Superior temporal gyrus (tissue), 1 donor: ENCODE results near the gene TAAR1.
"Not testable (repeated sequence)": the region's sequence is repeated elsewhere in the genome, so short reads cannot be mapped to it uniquely, and the experiment has no call there.

Source experiments
- DNase-seq: peaks from one replicate; pipeline ENCODE4 v3.0.0-alpha.2; 2016; ENCODE audit errors: extremely low spot score

Gene TAAR1

DNA sequence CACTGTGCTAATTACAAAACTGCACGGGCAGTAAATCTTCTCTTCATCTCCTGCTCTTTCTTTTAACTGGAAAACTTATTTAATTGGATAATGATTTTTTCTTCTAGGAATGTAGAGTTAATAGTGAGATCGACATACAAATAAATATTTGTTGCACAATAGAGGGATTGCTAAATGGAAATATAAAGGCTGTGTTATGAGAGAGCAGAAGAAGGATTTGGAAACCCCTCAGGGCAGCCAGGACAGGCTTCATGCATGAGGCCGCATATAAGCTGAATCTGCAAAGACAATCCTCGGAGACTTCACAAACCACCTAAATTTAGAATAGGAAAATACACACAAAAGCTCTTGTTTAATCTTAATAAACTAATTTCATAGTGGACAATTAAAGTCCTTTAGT, 2.9 kb upstream of the TAAR1 start:
- DNase-seq: no peak

DNA sequence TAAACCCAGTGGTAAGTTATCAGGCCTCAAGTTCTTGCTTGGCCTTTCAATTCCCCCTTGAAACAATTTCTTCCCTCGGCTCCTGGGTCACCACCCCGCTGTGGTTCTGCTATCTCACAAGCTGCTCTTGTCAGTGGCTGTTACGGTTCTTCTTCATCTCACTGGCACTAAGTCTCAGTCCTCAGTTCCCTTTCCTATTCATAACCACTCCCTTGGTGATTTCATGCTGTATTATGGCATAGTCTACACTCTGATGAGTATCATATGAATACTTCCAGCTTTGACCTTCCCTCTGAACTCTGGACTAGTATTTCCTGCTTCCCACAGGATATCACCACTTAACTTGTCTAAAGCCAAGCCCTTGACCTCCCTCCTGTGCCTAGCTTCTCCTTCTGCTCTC, 7.9 kb downstream of the TAAR1 start:
- DNase-seq: no peak

DNA sequence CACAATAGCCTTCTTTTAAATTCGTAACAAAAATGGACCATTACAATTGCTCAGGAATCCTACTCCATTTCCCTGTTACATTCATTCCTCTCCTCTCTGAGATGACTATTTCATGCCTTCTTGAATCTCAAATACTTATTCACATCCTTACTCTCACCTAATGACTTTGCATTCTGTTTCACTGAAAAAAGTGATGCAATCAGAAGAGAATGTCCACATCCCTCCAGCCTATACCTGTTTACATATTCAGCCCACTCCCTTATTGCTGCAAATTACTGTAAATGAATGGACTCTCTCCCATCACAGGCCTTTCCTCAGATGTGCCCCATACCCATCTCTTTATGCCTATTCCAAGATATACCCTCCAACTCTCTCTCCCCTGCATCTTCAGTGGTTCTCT, 8.6 kb downstream of the TAAR1 start:
- DNase-seq: no peak

DNA sequence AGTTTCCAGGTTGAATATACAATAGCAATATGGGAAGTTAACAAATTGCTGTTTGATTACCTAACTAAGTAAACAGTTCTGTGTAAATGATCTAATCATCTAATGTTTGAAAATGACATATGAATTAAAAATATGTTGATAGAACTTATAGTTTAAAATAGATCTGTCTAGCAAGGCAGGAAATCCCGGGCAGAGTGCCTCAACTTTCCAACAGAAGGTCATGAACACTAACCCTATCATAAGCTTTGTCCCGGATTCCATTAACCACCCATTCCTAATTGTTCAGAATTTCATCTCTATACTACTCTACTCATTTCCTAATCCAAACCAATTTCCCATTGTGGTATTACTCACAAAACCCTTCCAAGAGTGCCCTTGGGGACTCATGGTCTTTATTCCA, 10.2 kb downstream of the TAAR1 start:
- DNase-seq: no peak

DNA sequence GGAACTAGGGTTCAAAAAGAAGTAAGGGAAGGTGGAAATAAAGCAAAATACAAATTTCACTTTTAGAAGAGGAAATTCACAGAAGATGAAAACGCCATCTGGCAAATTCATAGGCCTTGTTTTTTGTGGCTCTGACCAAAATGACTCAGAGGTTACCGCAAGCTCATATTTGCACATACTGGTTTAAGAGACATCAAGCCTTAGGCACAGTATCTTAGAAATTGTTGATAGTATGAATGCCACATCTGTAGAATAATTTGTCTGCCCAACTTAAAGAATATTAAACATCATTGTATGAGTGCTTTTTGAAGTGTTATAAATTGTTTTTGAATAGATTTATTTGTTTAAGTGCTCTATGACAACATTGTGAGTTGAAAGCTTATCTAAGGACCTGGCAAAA, 10.6 kb downstream of the TAAR1 start:
- DNase-seq: no peak

DNA sequence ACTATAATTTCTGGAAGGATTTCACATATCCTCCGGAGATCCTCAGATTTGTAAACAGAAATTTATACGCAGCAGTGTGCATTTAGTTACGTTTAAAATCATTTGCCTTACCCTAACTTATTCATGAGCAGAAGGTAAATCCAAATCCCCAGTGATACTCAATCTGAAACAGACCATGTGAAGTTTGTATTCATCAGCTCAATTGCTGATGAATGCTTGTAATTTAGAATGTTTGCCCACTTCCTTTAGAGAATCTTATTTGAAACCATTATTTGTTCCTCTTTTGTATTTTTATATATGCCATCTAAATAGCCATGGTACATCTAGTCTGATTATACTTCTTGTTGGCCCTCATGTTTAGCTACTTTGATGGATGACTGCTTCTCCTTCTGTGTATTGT, 15.4 kb downstream of the TAAR1 start:
- no peak for DNase-seq

DNA sequence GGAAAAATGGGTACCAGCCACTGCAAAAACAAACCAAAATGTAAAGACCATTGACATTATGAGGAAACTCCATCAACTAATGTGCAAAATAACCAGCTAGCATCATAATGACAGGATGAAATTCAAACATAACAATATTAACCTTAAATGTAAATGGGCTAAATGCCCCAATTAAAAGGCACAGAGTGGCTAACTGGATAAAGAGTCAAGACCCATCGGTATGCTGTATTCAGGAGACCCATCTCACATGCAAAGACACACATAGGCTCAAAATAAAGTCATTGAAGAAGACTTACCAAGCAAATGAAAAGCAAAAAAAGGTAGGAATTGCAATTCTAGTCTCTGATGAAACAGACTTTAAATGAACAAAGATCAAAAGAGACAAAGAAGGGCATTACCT, 21.8 kb downstream of the TAAR1 start:
- DNase-seq: not testable (repeated sequence)

DNA sequence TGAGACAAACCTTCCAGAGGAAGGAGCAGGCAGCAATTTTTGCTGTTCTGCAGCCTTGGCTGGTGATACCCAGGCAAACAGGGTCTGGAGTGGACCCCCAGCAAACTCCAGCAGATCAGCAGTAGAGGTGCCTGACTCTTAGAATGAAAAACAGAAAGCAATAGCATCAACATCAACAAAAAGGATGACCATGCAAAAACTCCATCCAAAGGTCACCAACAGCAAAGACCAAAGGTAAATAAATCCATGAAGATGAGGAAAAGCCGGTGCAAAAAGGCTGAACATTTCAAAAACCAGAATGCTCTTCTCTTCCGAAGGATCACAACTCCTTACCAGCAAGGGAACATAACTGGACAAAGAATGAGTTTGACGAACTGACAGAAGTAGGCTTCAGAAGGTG, 23.1 kb downstream of the TAAR1 start:
- DNase-seq: not testable (repeated sequence)

DNA sequence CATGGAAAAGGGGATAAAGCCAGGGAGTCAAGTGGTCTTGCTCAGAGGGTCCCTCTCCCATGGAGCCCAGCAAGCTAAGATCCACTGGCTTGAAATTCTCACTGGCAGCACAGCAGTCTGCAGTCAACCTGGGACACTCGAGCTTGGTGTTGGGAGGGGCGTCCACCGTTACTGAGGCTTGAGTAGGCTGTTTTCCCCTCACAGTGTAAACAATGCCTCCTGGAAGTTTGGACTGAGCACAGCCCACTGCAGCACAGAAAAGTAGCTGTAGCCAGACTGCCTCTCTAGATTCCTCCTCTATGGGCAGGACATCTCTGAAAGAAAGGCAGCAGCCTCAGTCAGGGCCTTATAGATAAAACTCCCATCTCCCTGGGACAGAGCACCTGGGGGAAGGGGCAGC, 23.7 kb downstream of the TAAR1 start:
- not testable (repeated sequence) for DNase-seq

DNA sequence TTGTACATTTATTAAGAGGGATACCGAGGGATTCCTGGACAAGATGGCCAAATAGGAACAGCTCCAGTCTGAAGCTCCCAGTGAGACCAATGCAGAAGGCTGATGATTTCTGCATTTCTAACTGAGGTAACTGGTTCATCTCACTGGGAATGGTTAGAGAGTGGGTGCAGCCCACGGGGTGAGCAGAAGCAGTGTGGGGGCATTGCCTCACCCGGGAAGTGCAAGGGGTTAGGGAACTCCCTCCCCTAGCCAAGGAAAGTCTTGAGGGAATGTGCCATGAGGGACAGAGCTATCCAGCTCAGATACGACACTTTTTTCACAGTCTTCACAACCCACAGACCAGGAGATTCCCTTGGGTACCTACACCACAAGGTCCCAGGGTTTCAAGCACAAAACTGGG, 24.2 kb downstream of the TAAR1 start:
- DNase-seq: no peak

DNA sequence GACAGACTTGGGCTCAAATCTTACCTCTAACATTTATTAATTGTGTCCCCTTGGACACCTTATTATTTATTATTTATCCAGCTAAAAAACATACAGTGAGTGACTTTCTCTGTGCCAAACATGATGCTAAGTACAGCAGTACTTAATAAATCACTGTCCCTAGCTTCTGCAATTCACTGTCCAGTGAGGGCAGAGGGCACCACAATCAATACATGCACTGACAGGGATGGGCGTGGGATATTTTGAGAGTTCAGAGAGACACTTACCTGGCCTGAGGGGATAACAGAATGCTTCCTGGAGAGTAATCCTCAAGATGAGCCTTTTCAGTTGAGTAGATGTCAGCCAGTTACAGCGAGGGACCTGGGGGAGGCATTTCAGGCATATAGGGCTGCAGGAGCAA, 25.6 kb downstream of the TAAR1 start:
- DNase-seq: no peak

DNA sequence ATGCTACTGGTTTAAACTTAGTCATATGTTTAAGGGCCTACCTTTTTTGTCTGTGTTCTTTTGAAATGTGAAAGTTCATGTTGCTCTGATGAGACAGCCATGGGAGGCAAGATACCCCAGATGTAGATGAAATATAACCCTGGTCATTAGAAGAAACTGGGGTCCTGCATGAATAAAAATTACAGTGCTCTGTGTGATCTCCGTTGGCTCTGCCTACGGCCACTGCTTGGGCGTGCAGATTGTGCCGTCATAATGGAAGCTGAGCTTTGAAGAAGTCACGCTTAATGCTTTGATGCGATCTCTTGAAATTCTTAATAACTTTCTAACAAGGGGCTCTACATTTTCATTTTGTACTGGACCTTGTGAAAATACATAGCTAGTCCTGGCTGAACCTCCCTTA, 34.8 kb downstream of the TAAR1 start, which contains the start of gene TAAR2:
TSS of gene TAAR2 (minus strand) at position 101 of the 400 bp plus-strand sequence. CDS start at position 101, 0 bp downstream.
- no peak for DNase-seq

DNA sequence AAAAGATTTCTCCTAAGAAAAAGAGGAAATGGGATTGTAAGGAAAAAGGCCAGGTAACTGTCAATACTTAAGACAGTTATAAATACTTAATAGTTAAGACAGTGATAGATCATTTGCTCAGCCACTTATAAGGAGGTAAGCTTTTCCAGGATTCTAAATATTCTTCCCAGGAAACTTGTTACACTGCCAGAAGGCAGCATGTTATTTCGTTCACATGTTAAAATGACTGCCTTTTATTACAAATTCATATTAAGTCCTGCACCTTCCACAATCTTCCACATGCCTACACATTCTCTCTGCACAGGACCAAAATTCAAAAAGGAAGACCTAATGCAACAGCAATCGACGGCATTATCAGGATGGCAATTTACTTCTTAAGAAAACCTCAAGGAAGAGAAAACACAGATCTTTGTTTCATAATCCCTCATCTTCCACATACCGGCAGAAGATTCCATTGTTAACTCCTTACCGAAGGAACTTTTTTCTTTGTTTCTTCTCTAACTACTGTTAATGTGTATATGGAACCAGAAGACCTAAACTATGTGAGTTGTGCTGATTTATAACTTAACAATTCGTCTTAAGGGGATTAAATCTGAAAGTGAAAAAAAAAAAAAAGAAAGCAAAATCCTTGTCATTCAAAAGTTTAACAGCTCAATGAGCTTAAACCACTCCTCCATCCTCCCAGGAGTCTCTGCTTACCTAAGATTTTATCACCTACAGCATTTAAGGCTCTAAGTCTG, 35.7 kb downstream of the TAAR1 start:
- no peak for DNase-seq

DNA sequence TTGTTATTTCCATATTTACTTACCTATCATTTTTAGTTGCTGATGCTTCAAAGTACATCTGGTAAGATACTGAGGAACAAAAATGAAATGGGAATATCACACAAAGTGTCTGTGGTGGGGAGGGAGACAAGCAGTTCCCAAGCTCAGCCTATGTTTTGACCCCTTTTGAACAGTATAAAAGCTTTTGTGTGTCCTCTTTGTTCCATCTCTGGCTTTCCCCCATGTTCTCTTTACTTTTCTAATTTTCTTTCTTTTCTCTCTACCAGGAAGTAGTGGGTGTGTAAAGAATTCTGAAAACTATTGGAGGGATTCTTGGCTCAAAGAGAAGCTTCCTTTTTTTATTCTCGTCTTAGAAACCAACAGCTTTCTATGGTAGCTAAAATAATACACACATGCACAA, 42.3 kb downstream of the TAAR1 start:
- DNase-seq: no peak

DNA sequence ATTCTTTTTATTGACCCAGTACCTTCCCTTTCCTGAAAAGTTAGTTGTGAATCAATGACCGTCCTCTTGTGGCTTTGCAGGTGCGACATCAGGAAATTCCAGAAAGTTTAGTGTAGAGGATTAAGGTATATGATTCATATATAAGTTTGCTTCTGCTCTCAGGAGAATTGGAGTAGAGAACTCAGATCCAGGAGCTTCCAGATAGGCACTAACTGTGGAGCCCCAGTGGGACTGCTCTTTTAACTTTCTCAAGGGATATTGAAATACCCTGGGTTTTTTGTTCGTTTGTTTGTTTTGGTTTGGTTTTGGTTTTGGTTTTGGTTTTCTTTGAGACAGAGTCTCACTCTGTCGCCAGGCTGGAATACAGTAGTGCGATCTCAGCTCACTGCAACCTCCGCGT, 44.4 kb downstream of the TAAR1 start:
- DNase-seq: no peak

DNA sequence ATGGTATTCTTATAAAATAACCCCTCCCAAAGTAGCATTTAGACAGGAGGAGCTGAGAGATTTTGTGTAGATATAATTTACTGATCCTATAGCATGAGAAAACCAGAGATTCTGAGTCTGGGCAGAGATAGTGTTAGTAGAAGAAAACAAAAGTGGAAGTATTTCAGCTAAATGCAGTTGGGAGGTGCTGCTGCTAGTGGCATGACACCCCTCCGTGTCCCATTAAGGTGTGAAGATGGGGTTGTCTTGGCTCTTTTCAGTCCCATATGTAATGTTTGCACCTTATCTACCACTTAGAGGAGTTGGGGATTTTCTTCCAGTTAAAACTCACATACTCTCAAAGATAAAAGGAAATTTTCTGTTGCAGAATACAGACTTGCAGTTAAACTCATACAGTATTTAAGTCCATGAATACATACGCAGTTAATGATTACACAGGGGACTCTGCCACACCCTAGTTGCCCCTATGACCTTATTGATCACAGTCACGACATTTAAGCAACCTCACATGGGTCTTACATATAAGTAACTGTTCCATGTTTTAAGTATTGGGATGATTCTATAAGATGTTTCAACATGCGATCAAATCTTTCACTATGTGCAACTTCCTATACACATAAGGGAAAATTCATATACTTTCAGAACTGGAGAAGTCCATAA, 46.4 kb downstream of the TAAR1 start:
- DNase-seq: no peak

DNA sequence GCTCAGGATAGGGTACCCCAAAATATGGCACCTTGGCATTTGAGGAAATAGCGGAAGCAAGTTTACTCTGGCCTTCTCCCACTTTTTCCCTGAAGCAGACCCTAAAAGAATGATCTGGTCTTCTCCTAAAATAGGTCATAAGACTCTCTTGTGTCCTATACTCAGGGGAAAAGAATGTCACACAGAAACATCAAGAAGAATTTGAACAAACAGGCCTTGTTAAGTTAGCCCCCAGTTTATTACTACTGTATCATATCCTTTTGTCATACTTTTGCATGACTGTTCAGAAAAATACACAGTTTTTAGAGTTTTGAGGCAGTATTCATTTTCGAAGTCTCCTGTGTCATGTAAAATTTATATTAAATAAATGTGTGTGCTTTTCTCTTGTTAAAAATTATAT, 47.4 kb downstream of the TAAR1 start:
- DNase-seq: no peak

DNA sequence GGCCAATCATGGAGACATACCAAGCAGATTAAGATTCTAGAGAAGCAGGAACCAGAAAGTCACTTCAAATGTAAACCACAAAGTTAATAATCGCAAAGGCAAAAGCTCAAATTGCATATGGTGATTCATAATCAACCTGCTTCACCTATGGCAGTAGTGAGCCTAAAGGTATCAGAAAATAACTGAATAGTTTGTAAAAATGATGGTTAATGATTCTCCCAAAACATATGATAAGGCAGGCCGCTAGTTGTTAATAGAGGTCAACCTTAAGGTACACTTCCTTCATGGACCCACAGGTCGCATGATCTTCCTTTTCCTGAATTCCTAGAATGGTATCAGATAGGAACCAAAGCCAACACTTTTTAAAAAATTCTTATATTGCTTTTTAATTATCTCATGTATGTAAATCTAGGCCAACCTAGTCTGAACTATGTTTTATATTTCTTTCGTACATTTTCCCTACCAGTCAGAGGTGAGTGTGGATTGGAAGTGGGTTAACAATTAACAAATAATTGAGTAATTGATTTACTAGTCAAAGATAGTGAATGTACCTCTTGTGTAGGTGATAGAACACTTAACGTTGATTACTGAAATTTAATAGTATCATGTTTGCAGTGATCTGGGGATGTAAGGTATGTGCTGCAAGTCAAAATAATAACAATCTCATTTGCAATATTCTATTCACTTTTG, 51.3 kb downstream of the TAAR1 start:
- DNase-seq: no peak

DNA sequence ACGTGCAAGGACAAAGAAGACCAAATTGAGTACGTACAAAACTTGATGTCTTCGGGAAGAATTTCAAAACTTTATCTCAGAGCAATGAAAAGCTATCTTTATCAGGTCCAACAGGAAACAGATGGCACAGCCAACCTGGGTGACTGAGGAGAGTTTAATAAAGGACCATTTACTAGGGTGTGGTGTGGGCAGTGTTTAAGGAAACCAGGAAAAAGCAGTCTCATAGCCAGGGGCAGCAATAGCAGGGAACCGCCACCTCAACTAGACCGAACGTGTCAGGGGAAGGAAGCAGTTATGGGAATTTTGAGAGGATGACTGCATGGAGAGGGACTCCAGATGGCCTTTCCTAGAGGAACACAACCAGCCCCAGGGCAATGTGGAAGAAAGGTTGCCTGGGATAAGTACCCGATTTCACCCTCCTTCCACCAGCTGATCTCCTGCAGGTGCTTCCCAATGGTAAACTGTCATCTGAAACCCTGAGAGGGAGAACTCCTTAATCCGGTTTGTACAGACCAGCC, 54.3 kb downstream of the TAAR1 start:
- no peak for DNase-seq

DNA sequence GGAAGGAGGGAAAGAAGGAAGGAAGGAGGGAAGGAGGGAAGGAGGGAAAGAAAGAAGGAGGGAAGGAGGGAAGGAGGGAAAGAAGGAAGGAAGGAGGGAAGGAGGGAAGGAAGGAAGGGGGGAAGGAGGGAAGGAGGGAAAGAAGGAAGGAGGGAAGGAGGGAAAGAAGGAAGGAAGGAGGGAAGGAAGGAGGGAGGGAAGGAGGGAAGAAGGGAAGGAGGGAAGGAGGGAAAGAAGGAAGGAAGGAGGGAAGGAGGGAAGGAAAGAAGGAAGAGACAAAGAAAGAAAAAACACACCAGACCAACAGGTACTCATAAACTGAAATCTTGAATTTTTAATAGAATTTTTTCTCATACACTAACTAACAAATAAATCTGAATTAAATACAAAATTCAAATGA, 58.1 kb downstream of the TAAR1 start:
- not testable (repeated sequence) for DNase-seq

DNA sequence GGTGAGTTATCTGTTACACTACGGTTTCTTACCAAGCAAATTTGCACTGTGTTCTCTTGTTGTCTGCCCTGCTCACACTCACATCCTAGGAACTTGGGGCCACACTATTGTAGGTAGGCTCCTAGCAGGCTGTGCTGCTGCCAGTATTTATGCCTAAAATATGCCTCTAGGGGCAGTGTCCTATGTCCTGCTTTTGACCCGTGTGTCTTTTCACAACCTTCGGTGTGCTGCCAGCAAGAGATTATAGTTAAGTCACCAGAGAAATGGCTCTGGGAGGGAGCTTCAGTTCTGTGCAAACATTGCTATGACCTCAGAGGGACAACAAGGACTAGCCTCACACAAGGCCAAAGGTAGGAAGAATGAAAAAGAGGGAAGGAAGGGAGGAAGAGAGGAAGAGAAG, 60.5 kb downstream of the TAAR1 start:
- DNase-seq: no peak

DNA sequence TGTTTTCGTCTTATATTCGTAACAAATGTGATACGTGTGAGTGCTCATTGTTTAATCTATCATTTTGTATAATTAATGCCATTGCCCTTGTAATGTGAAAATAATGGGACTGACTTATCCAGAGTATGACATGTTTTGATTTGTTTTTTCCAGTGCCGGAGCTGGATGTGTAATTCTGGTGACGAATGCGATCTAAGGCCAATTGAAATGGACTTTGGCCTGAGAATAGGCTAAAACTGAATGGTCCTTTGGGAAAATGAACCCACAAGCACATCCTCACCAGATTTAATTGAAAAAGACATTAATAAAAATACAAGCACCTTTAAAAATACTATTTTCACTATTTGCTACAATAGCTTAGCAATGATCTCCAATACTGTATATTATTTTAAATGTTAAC, 62.8 kb downstream of the TAAR1 start:
- DNase-seq: no peak
